Tongue (tissue), 2 donors: ENCODE data around the gene CCNL2. TPM values are rescaled to one million over a fixed set of nuclear protein-coding genes. Genes with fewer than 3 reads are reported as not detected.
"Not testable (repeated sequence)": the region's sequence is repeated elsewhere in the genome, so short reads cannot be mapped to it uniquely, and the experiment has no call there.

Source experiments
- DNase-seq: peaks from one replicate; pipeline ENCODE4 v3.0.0-alpha.2; 2015
- total RNA-seq: library from RNA; depleted of rRNA; stranded (reverse); fragments of >200 nt; gene quantifications from one replicate; pipeline ENCODE4 v1.2.3, GENCODE V29; 2014

CCNL2 gene
- total RNA-seq, 1 donor from 2014 or later: 174 TPM

DNA sequence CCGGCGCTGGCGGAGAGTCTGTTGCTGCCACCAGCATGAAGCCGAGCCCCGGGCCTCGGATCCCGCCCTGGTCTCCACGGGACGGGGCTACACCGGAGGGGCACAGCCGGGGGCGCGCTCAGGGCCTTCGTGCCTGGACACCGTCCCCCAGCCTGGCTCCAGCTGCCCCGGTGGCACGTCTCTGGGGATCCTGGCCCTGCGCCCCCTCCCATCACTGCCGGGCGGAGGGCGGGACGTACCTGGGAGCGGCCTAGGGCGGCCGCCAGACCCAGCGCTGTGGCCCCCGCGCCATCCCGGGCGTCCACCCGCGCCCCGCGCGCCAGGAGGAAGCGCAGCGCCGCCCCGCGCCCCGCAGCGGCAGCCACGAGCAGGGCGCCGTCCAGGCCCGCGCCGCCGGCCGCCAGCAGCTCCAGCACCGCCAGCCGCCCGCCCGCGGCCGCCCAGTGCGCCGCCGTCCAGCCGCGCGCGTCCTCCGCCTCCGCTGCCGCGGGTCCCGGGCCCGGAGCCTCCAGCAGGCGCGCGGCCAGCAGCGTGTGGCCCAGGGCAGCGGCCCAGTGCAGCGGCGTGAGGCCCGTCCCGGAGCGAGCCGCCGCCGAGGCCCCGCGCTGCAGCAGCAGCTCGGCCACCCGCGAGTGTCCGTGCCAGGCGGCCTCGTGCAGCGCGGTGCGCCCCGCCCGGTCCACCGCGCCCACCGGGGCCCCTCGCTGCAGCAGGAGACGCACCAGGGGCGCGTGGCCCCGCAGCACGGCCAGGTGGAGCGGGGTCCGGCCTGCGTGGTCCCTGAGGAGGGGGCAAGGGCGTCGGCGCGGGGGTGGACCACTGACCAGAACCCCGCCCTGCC, 20.9 kb upstream of the CCNL2 start:
- peak; percentile 46 for DNase-seq

DNA sequence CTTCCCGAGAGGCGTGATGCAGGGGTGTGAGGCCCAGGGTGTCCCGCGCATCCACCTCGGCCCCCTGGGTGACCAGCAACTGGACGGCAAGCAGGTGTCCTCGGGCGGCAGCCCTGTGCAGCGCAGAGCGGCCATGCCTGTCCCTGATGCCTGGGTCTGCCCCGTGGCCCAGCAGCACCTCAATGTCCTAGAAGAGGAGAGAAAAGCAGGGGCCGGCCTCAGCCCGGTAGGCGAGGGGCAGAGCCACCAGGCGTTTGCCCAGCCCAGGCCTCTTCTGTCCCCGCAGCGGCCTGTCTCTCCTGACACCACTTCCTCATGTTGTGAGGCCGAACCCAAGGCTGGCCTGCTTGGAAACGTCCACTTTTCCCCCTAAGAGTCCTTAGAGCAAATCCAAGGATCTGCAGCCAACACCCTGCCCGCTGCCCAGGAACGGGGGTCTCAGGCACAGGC, 20.3 kb upstream of the CCNL2 start:
- no peak for DNase-seq

DNA sequence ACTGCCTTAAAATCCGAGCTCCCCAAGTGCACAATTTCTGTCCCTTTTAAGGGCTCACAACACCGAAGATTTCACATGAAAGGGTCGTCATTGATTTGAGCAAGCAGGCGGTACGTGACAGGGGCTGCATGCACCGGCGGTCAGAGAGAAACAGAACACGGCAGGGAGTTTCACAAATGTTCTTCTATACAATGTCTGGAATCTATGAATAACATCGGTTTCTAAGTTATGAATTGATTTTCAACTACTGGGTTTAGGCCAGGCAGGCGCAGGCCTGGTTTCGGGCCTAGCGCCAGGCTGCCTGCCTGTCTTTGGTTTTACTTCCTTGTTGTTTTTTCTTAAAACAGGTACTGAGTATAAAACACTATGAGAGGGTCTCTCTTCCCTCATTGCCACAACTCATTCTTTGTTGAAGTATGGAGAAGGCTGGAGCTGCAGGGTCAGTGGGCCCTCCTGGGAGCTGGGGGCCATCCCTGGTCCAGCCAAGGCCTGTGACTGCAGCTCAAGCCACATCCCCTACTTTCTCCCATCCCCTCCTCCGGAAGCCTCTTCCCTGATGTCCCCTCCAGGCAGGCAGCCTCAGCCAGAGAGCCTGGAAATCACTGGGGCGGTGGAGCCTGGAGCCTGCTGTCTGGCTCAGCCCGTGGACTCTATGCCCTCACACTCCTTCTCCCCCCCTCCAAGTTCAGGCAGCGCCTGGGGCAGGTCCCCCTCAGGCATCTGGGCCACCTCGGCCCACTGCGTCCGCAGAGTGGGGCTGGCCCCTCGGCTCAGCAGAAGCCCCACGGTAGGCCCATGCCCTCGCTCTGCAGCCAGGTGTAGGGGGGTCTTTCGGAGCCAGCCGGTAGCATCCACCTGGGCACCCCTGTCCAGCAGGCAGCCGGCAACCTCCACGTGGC, 19.6 kb upstream of the CCNL2 start:
- no peak for DNase-seq

DNA sequence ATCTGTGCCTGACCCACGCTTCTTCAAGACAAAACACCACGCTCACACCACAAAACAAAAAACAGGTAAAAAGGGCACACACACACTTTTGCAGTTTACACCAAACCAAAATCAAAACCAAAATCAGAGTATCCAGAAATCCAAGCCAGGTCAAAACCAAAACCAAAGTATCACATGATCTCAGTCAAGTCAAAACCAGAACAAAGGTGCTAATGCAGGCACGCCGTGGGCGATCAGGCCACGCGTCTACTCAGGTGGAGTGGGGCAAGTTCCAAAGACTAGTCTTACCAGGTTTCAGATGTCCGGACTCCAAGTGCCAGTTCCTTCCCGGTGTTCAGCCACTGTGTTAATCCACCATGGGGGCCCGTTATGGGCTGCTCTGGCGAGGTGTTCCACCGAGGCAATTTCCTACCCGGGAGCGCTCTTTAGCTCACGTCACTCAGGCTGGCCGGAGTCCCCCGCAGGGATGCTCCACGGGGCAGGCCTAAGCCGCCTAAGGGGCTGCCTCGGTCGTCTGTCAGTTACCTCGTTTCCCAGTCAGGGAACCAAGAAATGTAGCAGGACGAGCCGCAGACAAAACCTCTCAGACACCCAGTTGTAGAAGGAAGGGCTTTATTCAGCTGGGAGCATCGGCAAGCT, 18.8 kb upstream of the CCNL2 start:
- not testable (repeated sequence) for DNase-seq

DNA sequence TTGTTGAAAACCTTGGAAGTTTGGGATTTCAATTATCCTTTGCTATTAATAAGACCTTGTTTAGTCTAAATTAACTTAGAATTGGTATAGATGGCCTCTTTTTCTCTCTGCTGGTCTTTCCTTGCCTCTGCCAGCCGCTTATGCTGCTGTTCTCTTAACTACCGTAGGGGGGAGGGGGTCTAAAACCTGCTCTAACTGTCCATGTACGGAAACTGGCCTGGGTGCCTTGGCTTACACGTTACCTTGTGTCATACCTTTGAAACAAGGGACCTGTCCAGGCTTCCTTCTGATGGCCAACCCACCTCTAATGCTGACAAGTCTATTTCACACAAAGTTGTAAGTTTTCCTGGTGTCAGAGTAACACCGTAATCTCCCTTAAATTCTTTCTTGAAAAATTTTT, 18.3 kb upstream of the CCNL2 start:
- not testable (repeated sequence) for DNase-seq

DNA sequence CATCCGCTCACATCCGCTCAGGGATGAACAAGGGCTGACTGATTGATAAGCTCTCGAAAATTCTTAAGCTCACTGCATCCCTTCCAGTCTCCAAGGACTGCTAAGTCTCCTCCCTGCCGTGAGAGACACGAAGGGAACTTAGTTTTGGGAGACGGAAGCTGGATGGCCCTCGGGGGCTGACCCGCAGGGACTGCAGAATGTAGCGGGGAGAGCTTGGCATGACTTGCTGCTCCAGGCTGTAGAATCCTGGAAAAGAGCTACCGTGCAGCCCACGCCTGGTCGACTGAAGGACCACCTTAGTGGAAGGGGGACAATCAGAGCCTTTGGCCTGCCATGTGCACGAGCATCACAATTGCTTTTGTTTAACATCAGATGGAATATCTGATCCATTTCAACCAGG, 16.6 kb upstream of the CCNL2 start:
- DNase-seq: no peak

DNA sequence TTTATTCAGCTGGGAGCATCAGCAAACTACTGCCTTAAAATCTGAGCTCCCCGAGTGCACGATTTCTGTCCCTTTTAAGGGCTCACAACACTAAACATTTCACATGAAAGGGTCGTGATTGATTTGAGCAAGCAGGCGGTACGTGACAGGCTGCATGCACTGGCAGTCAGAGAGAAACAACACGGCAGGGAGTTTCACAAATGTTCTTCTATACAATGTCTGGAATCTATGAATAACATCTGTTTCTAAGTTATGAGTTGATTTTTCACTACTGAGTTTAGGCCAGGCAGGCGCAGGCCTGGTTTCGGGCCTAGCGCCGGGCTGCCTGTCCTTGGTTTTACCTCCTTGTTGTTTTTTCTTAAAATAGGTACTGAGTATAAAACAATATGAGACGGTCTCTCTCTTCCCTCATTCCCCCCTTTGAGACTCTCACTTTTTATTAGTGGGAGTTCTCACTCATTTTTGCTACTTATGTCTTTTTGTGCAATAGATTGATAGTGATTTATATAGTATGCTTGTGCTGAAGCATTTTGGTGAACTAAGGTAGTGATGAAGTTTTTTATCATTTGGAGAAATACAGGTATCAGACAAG, 13.3 kb upstream of the CCNL2 start:
- DNase-seq: not testable (repeated sequence)

DNA sequence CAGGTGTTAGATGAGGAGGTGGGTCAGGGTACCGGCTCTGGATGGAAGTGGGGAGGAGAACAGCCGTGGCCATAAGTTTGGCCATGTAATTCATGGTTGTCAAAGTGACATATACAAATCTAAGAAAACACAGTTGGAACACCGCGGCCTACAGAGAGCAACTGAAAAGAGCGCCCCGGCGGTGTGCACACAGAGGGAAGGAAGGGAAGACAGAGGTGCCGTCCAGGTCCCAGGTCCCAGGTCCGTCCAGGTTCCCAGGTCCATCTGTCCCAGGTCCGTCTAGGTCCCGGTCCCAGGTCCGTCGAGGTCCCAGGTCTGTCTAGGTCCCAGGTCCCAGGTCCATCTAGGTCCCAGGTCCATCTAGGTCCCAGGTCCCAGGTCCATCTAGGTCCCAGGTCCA, 12.5 kb upstream of the CCNL2 start:
- no peak for DNase-seq

DNA sequence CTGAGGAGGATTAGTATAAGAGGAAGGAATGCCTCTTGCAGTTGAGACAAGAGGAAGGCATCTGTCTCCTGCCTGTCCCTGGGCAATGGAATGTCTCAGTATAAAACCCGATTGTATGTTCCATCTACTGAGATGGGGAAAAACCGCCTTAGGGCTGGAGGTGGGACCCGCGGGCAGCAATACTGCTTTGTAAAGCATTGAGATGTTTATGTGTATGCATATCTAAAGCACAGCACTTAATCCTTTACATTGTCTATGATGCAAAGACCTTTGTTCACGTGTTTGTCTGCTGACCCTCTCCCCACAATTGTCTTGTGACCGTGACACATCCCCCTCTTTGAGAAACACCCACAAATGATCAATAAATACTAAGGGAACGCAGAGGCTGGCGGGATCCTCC, 11.1 kb upstream of the CCNL2 start:
- DNase-seq: not testable (repeated sequence)

DNA sequence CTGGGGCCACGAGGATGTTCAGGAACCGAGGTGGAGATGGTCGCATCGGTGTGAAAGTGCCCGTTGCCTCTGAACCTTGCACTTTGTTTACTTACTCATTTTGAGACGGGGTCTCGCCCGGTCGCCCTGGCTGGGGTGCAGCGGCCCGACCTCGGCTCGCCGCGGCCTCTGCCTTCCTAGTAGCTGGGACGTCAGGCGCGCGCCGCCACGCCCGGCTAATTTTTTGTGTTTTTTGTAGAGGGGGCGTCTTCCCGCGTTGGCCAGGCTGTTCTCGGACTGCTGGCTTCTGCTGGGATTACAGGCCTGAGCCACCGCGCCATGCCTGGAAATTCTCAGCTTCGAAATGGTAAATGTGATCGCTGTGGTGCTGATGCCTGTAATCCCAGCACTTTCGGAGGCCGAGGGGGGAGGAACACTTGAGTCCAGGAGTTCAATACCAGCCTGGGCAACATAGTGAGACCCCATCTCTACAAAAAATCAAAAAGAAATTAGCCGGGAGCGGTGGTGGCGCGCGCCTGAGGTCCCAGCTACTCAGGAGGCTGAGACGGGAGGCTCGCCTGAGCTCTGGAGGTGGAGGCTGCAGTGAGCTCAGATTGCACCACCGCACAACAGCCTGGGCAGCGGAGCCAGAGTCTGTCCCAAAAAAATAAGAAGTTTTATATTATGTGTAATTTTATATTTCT, 8.6 kb upstream of the CCNL2 start:
- DNase-seq: peak; percentile 35

DNA sequence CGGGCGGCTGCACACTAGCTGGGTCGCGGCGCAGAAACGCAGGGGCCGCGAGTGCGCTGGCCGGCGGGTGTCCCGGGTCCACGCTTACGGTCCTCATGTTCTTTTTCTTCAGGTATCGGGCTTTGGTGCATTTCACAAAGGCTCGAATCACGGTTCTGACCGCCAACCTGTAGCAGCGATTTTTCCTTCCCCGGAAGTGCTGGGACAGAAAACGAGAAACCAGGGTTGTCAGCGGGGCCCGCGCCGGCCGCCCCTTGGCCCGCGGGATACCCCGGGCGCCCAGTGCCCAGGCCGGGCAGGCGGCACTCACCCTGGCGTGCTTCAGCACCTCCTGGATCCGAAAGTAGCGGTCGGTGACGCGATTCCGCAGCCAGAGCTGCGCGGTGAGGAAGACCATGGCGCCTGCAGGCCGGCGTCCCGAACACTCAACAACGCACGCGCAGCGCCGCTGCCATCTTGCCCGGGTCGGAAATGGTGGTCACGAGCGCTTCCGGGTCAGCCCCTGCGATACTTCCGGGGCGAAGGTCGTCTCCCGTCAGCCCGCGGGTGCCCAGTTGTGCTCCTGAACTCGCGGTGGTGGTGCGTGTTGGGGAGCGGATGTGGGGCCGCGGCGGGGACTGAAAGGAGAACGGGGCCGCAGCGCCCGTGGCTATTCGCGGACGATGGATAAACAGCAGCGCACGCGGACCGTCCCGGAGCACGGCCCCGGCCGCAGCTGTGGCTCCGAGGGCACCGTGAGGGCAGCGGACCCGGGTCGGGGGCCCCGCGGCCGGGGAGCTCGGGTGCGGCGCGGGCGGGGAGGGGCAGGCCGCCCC, 7.9 kb upstream of the CCNL2 start, which contains the start of gene MRPL20:
Gene MRPL20, minus strand, starts transcription at position 473 of the 815 bp plus-strand sequence. Its CDS starts 76 bp downstream, at position 397.
- peak; percentile 97 for DNase-seq

DNA sequence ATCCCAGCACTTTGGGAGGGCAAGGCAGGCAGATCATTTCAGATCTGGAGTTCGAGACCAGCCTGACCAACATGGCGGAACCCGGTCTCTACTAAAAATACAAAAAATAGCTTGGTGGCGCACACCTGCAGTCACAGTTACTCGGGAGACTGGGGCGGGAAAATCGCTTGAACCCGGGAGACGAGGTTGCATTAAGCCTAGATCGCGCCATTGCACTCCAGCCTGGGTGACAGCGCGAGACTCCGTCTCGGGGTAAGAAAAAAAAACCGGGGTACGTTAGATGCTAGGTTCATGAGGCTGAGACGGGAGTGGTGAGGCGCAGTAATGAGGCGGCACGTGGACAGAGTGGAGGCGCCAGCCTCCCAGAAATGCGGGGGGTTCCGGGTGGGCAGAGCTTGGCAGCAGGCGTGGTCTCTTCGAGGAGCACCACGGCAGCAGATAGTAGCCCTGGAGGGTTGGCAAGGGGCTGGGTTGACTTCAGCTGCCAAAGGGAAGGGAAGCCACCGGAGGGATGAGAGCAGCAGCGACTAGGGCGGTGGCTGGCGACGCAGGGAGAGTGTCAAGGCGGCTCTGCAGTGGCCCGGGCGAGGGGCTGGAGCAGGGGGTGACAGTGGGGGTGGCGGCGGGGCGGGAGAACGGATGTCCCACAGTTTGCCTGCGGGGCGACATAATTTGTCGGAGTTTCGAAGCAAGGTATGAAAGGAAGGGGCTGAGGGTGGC, 7.1 kb upstream of the CCNL2 start:
- DNase-seq: no peak

DNA sequence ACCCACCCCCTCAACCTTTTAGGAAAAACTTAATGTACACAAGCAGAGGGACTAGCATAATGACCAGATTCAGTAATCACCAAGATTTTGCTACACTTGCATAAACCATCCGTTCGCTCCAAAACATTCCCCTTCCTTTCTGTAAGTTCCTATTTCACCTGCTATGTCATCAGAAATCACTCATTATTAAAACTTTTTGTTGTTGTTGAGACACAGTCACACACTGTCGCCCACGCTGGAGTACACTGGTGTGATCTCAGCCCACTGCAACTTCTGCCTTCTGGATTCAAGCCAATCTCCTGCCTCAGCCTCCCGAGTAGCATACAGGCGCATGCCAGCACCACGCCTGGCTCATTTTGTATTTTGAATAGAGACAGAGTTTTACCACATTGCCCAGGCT, 4.5 kb upstream of the CCNL2 start:
- no peak for DNase-seq

DNA sequence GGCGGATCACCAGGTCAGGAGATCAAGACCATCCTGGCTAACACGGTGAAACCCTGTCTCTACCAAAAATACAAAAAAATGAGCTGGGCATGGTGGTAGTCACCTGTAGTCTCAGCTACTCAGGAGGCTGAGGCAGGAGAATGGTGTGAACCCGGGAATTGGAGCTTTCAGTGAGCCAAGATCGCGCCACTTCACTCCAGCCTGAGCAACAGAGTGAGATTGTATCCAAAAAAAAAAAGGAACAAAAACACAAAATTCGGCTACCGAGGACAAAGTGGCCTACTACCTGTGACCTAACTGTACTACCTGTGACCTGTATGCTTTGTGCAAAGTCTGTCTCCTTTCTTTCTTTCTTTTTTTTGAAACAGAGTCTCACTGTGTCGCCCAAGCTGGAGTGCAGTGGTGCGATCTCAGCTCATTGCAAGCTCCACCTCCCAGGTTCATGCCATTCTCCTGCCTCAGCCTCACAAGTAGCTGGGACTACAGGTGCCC, 3.8 kb upstream of the CCNL2 start:
- not testable (repeated sequence) for DNase-seq

DNA sequence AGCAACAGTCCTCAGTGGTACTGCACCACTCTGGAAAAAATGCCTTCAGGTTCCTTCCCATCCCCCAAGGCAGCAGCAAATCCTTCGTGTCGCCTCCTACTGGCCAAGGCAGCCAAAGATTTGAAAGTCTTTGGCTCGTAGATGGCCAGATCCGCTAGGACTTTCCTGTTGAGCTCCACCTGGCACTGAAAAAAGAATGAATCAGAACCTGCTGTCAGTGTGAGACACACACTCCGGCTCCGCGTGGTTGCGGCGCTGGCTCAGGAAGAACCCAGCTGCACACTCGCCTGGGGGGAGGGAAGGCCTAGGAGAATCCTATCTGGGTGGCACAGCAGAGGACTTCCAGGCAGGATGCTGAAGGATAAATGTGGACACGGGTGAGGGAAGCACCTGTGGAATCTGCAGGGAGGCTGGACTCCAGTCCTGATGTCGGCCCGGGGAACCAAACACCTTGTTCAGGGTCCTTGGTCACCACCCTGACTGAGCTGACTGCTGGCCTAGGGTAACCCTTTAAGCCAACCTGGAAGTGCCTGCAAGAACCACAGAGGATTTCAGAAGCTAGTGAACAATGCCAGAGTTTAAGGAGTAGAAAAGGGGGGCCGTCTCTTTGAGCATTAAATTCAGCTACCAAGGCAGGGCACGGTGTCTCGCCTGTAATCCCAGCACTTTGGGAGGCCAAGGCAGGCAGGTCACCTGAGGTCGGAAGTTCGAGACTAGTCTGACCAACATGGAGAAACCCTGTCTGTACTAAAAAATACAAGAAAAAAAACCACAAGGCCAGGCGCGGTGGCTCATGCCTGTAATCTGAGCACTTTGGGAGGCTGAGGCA, 3.2 kb upstream of the CCNL2 start:
- no peak for DNase-seq

DNA sequence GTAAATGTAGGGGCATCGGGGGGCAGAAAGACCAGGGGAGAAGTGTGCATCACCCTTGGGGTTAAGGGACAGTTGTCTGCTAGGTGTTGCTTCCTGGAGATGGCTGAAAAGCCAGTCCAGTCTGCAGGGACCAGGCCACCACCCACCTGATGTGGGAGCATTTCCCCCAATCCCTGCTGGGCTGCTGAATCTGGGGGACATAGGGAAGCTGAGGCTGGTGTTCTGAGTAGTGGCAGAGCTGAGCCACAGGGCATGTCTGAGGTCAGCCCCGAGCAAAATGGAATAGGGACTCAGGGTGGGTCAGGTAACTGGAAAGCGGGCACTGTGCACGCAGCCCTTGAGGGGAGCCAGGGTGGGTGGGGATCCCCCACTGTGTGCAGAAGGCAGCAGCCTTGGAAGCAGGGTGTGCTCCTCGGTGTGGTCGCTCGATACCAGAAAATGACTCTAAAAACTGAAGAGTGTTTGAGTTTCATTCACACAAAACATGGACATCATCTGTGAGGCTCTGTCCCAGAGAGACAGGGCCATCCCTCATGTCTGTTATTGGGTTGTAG, 2.4 kb upstream of the CCNL2 start:
- DNase-seq: no peak

DNA sequence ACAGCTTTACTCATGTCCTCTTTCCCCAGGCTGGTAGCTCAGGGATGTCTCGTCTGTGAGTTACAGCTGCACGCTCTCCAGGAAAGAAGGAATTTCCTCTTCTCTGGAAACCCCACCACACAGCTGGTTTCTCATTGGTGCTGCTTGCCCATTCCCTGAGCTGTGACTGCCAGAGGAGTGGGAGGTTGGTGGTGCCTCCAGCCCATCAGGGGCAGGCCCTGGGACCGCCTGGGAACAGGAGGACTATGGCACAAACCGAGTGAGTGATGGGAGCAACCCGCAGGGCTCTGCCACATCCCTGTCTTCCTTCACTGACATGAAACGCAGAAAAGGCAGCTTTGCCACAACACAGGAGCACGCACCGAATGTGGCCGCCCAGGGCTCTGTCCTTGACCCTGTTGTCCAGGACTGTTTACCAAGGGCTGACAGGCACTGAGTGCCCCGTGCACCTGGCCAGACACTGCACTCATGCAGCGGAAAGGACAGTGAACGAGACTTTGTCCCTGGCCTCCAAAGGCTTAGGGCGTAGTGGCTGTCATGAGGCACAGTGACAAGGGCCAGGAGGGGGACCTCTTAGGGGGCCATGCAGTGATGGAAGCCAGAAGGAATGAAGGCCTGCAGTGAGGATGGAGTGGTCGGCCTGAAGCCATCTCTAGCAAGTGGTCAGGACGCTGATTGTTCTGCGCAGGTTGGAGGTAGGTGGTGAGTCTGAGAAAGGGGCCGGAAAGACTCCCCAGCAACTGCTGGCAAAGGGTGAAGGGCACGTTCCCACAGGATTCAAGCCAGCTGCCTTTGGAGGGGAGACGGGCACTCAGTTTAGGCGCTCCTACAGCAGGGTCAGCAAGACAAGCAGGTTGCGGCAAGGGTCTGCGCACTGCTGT, 1.7 kb upstream of the CCNL2 start:
- no peak for DNase-seq
